ENCODE results near the gene ATXN7L3.
A peak's percentile ranks its signal among the peaks of the same experiment; 100 is the strongest.

ATXN7L3 gene

GRCh38 chr17:44192750-44193149 lies 6.9 kb downstream of the ATXN7L3 start:
- Histone ChIP-seq H3K4me1 (ENCODE audit: control insufficient read depth, insufficient read depth, low read length) (peaks cover 7% of the 10 kb centered on the region), H3K36me3 (ENCODE audit: control insufficient read depth, insufficient read depth, low read length) (peaks cover 42% of the 10 kb centered on the region), H3K4me3 (ENCODE audit: low read depth, low read length) (no peak overlapping the region), H3K9ac (ENCODE audit: low read depth, low read length) (no peak overlapping the region), H3K27me3 (ENCODE audit: control insufficient read depth, insufficient read depth, low read length) (no peaks in the 10 kb centered on the region), H3K9me3 (ENCODE audit: control insufficient read depth, insufficient read depth, low read length) (no peaks in the 10 kb centered on the region)

GRCh38 chr17:44191941-44192496 lies 7.7 kb downstream of the ATXN7L3 start:
- Histone ChIP-seq H3K4me3 (ENCODE audit: low read depth, low read length) (no peak overlapping the region), H3K27me3 (ENCODE audit: control insufficient read depth, insufficient read depth, low read length) (no peaks in the 10 kb centered on the region), H3K36me3 (ENCODE audit: control insufficient read depth, insufficient read depth, low read length) (peaks cover 36% of the 10 kb centered on the region), H3K9ac (ENCODE audit: low read depth, low read length) (peak overlapping the region; percentile 24), H3K4me1 (ENCODE audit: control insufficient read depth, insufficient read depth, low read length) (peaks cover 7% of the 10 kb centered on the region), H3K9me3 (ENCODE audit: control insufficient read depth, insufficient read depth, low read length) (no peaks in the 10 kb centered on the region)

- H3K9ac ChIP-seq (ENCODE audit: low read depth, low read length): no peak overlapping the region
- no peaks in the 10 kb centered on the region for H3K27me3 ChIP-seq (ENCODE audit: control insufficient read depth, insufficient read depth, low read length)
- H3K4me3 ChIP-seq (ENCODE audit: low read depth, low read length): no peak overlapping the region
- no peaks in the 10 kb centered on the region for H3K9me3 ChIP-seq (ENCODE audit: control insufficient read depth, insufficient read depth, low read length)
- H3K36me3 ChIP-seq (ENCODE audit: control insufficient read depth, insufficient read depth, low read length): peaks cover 32% of the 10 kb centered on the region
- peaks cover 7% of the 10 kb centered on the region for H3K4me1 ChIP-seq (ENCODE audit: control insufficient read depth, insufficient read depth, low read length)
Observed at GRCh38 chr17:44191369-44191768, 8.3 kb downstream of the ATXN7L3 start.

GRCh38 chr17:44190481-44190880 lies 9.2 kb downstream of the ATXN7L3 start:
- peaks cover 29% of the 10 kb centered on the region for H3K36me3 ChIP-seq (ENCODE audit: control insufficient read depth, insufficient read depth, low read length)
- H3K9ac ChIP-seq (ENCODE audit: low read depth, low read length): no peak overlapping the region
- no peaks in the 10 kb centered on the region for H3K27me3 ChIP-seq (ENCODE audit: control insufficient read depth, insufficient read depth, low read length)
- no peaks in the 10 kb centered on the region for H3K9me3 ChIP-seq (ENCODE audit: control insufficient read depth, insufficient read depth, low read length)
- no peak overlapping the region for H3K4me3 ChIP-seq (ENCODE audit: low read depth, low read length)
- H3K4me1 ChIP-seq (ENCODE audit: control insufficient read depth, insufficient read depth, low read length): peaks cover 7% of the 10 kb centered on the region

- H3K27me3 ChIP-seq (ENCODE audit: control insufficient read depth, insufficient read depth, low read length): no peaks in the 10 kb centered on the region
- peaks cover 12% of the 10 kb centered on the region for H3K36me3 ChIP-seq (ENCODE audit: control insufficient read depth, insufficient read depth, low read length)
- H3K9ac ChIP-seq (ENCODE audit: low read depth, low read length): no peak overlapping the region
- peaks cover 7% of the 10 kb centered on the region for H3K4me1 ChIP-seq (ENCODE audit: control insufficient read depth, insufficient read depth, low read length)
- no peaks in the 10 kb centered on the region for H3K9me3 ChIP-seq (ENCODE audit: control insufficient read depth, insufficient read depth, low read length)
- H3K4me3 ChIP-seq (ENCODE audit: low read depth, low read length): no peak overlapping the region
Observed at GRCh38 chr17:44188576-44189403, 10.9 kb downstream of the ATXN7L3 start.

GRCh38 chr17:44187131-44187899 lies 12.4 kb downstream of the ATXN7L3 start:
- Histone ChIP-seq H3K4me3 (ENCODE audit: low read depth, low read length) (peak overlapping the region; percentile 99), H3K4me1 (ENCODE audit: control insufficient read depth, insufficient read depth, low read length) (peaks cover 3% of the 10 kb centered on the region), H3K36me3 (ENCODE audit: control insufficient read depth, insufficient read depth, low read length) (peaks cover 4% of the 10 kb centered on the region), H3K9ac (ENCODE audit: low read depth, low read length) (peak overlapping the region; percentile 84), H3K27me3 (ENCODE audit: control insufficient read depth, insufficient read depth, low read length) (no peaks in the 10 kb centered on the region), H3K9me3 (ENCODE audit: control insufficient read depth, insufficient read depth, low read length) (no peaks in the 10 kb centered on the region)

GRCh38 chr17:44186307-44187130 lies 13.2 kb downstream of the ATXN7L3 start, which contains the start of gene TMUB2:
Gene TMUB2 (plus strand): TSS chr17:44186972. CDS start chr17:44187709, 737 bp downstream.
- Histone ChIP-seq H3K36me3 (ENCODE audit: control insufficient read depth, insufficient read depth, low read length) (peaks cover 8% of the 10 kb centered on the region), H3K27me3 (ENCODE audit: control insufficient read depth, insufficient read depth, low read length) (no peaks in the 10 kb centered on the region), H3K4me3 (ENCODE audit: low read depth, low read length) (peak within 1 kb of the TSS; percentile 99), H3K4me1 (ENCODE audit: control insufficient read depth, insufficient read depth, low read length) (no peaks in the 10 kb centered on the region), H3K9me3 (ENCODE audit: control insufficient read depth, insufficient read depth, low read length) (no peaks in the 10 kb centered on the region), H3K9ac (ENCODE audit: low read depth, low read length) (peak within 1 kb of the TSS; percentile 84)

GRCh38 chr17:44184212-44184810 lies 15.4 kb downstream of the ATXN7L3 start:
- Histone ChIP-seq H3K4me1 (ENCODE audit: control insufficient read depth, insufficient read depth, low read length) (no peaks in the 10 kb centered on the region), H3K9me3 (ENCODE audit: control insufficient read depth, insufficient read depth, low read length) (no peaks in the 10 kb centered on the region), H3K9ac (ENCODE audit: low read depth, low read length) (no peak overlapping the region), H3K4me3 (ENCODE audit: low read depth, low read length) (no peak overlapping the region), H3K36me3 (ENCODE audit: control insufficient read depth, insufficient read depth, low read length) (peaks cover 4% of the 10 kb centered on the region), H3K27me3 (ENCODE audit: control insufficient read depth, insufficient read depth, low read length) (no peaks in the 10 kb centered on the region)

GRCh38 chr17:44183024-44183423 lies 16.7 kb downstream of the ATXN7L3 start:
- Histone ChIP-seq H3K27me3 (ENCODE audit: control insufficient read depth, insufficient read depth, low read length) (no peaks in the 10 kb centered on the region), H3K4me3 (ENCODE audit: low read depth, low read length) (no peak overlapping the region), H3K36me3 (ENCODE audit: control insufficient read depth, insufficient read depth, low read length) (peaks cover 14% of the 10 kb centered on the region), H3K4me1 (ENCODE audit: control insufficient read depth, insufficient read depth, low read length) (no peaks in the 10 kb centered on the region), H3K9me3 (ENCODE audit: control insufficient read depth, insufficient read depth, low read length) (no peaks in the 10 kb centered on the region), H3K9ac (ENCODE audit: low read depth, low read length) (no peak overlapping the region)

- H3K27me3 ChIP-seq (ENCODE audit: control insufficient read depth, insufficient read depth, low read length): no peaks in the 10 kb centered on the region
- no peak overlapping the region for H3K4me3 ChIP-seq (ENCODE audit: low read depth, low read length)
- H3K9me3 ChIP-seq (ENCODE audit: control insufficient read depth, insufficient read depth, low read length): no peaks in the 10 kb centered on the region
- H3K4me1 ChIP-seq (ENCODE audit: control insufficient read depth, insufficient read depth, low read length): no peaks in the 10 kb centered on the region
- no peak overlapping the region for H3K9ac ChIP-seq (ENCODE audit: low read depth, low read length)
- H3K36me3 ChIP-seq (ENCODE audit: control insufficient read depth, insufficient read depth, low read length): peaks cover 21% of the 10 kb centered on the region
Observed at GRCh38 chr17:44178133-44178532, 21.6 kb downstream of the ATXN7L3 start.

- no peak overlapping the region for H3K9ac ChIP-seq (ENCODE audit: low read depth, low read length)
- H3K36me3 ChIP-seq (ENCODE audit: control insufficient read depth, insufficient read depth, low read length): peaks cover 21% of the 10 kb centered on the region
- H3K4me3 ChIP-seq (ENCODE audit: low read depth, low read length): no peak overlapping the region
- H3K4me1 ChIP-seq (ENCODE audit: control insufficient read depth, insufficient read depth, low read length): no peaks in the 10 kb centered on the region
- H3K27me3 ChIP-seq (ENCODE audit: control insufficient read depth, insufficient read depth, low read length): no peaks in the 10 kb centered on the region
- no peaks in the 10 kb centered on the region for H3K9me3 ChIP-seq (ENCODE audit: control insufficient read depth, insufficient read depth, low read length)
Observed at GRCh38 chr17:44177640-44178039, 22.0 kb downstream of the ATXN7L3 start.

Data from iPS-15b (cell line).